ENCODE measurements around the gene ZBTB9.
"Not testable (repeated sequence)": the region's sequence is repeated elsewhere in the genome, so short reads cannot be mapped to it uniquely, and the experiment has no call there.

Gene ZBTB9

GRCh38 chr6:33469661-33470060 is 15.3 kb downstream of the ZBTB9 start:
- DNase-seq, result no peak

DNA sequence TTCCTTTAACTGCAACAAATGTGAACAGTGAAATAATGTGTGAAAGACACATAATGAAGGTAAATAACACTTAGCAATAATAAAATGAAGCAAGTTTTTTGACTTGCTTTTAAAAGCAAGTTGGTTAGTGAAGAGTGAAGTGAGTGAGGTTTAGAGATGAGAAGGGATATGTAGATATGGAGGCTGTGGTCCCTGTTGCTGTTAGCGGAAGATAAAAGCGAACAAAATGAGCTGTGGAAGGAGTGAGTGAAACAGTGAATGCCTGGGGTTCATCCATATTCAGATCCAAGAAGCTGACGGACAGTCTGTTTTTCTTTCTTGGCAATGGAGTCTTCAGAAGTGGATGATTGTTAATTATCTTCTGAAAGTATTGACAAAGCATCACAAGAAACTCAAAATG is 23.5 kb downstream of the ZBTB9 start:
- DNase-seq, result no peak

- no peak for DNase-seq
Measured at GRCh38 chr6:33481192-33481591, 26.8 kb downstream of the ZBTB9 start.

- not testable (repeated sequence) for DNase-seq
Measured at GRCh38 chr6:33482620-33483019, 28.2 kb downstream of the ZBTB9 start.

DNA sequence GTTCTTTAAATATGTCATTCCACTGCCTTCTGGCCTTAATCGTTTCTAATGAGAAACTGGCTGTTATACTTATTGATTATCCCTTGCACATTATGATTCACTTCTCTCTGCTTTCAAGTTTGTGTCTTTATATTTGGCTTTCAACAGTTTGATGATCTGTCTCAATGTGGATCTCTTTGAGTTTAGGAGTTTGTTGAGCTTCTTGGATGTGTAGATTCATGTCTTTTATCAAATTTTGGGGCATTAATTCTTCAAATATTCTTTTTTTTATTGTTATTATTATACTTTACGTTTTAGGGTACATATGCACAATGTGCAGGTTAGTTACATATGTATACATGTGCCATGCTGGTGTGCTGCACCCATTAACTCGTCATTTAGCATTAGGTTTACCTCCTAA is 29.3 kb downstream of the ZBTB9 start:
- no peak for DNase-seq

GRCh38 chr6:33484673-33485262 is 30.4 kb downstream of the ZBTB9 start:
- not testable (repeated sequence) for DNase-seq

DNA sequence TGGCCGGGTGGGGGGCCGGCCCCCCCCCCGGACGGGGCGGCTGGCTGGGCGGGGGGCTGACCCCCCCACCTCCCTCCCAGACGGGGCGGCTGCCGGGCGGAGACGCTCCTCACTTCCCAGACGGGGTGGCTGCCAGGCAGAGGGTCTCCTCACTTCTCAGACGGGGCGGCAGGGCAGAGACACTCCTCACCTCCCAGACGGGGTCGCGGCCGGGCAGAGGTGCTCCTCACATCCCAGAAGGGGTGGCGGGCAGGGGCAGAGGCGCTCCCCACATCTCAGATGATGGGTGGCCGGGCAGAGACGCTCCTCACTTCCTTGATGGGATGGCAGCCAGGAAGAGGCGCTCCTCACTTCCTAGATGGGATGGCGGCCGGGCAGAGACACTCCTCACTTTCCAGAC is 31.3 kb downstream of the ZBTB9 start:
- not testable (repeated sequence) for DNase-seq

- DNase-seq, result no peak
Measured at GRCh38 chr6:33488339-33488738, 34.0 kb downstream of the ZBTB9 start.

DNA sequence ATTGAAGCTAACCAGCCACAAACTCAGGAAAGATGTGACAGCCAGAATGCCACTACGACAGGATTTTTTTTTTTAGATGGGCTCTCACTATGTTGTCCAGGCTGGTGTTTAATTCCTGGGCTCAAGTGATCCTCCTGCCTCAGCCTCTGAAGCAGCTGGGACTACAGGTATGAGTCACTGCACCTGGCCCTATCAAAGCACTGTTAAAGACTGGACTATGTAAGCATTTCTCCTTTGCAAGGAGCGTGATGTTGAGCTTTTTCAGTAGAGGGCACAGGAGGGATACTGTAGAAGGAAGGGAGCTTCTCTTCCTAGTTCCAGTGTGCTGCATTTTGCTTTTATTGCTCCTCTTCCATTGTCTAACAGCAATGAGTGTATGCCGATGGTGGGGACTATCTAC is 35.8 kb downstream of the ZBTB9 start:
- no peak for DNase-seq

GRCh38 chr6:33490621-33491020 is 36.2 kb downstream of the ZBTB9 start:
- no peak for DNase-seq

DNA sequence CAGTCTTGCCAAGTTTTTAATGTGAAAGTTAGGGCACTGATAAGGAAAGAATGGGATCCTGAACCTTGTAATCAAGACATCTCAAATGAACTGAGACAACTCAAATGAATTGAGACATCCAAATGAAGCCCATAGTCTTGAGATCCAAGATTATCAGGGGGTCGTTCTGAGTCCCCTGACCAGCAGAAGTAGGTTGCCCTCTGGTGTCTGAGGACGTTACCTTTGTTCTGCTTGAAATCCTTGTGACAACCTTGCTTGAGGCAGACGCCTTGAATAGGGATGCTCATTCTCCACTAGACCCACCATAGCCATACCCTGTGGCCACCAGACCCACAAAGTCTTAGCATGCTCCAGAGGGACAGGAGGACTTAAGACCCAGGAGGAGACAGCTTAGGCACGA is 37.7 kb downstream of the ZBTB9 start:
- no peak for DNase-seq

DNA sequence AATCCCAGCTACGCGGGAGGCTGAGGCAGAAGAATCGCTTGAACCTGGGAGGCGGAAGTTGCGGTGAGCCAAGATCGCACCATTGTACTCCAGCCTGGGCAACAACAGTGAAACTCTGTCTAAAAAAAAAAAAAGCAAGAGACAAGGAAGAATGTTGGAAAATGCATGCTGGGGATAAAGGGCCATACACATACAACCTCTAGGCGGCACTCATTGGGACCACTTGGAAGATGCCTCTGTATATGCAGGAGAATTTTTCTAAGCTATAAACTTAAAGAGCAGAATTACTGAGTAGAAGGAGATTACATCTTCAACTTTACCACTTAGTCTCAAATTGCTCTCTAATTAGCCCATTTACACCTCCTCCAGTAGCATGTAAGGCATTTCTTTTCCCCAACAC is 42.8 kb downstream of the ZBTB9 start:
- DNase-seq, result no peak

DNA sequence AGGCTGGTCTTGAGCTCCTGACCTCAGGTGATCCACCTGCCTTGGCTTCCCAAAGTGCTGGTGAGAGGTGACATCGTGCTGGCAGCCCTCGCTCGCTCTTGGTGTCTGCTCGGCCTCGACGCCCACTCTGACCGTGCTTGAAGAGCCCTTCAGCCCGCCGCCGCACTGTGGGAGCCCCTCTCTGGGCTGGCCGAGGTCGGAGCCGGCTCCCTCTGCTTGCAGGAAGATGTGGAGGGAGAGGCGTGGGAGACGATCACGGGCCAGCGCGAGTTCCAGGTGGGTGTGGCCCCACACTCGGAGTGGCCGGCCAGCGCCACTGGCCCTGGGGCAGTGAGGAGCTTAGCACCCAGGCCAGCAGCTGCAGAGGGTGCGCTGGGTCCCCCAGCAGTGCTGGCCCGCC is 48.1 kb downstream of the ZBTB9 start:
- no peak for DNase-seq

DNA sequence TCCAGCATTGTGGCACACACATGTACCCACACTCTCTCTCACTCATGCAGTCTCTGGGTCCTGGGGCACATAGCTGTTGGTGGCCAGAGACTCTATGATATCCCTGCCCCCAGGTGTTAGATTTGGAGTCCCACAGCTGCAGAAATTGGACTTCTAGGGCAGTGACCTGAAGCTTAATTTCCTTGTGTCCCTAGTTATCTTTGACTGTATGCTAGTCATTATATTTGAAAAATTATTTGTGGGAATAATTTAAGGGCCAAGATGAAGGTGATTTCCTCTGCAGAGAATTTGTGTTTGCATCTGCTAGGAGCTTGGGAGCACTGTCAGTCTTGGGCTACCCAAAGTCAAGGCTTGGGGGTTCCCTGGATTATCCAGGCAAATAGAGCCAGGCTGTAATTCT is 50.1 kb downstream of the ZBTB9 start:
- no peak for DNase-seq

DNA sequence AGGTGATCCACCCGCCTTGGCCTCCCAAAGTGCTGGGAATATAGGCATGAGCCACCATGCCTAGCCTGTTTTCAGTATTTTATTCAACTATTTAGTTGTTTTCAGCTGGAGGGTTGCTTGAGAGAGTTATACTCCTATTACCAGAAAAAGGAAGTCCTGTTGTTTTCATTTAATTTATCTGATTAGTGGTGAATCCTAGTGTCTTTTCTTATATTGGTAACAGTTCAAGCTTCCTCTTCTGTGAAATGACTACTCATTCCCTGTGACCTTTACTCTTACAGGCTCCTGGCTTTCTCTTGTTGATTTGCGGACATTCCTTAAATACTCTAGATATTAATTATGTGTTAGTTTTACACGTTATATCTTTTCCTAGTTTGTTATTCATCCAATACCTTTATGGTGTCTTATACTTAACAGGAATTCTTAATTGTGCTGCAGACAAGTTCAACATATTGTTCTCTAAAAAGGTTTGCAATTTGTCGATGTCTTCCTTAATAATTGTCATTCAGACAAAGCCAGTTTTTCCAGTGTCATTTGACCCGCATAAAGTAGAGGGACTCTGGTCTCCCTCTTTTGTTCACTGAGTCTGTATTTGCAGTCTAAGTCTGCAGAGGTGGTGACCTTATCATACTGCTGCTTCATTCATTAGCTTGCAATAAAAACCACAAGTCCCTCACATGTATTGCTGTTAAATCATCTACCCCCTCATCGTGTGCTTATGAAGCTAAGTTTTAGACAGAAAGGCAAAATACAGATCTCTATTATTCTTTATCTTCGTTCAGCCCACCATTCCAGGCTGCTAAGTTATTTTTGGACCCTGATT is 51.4 kb downstream of the ZBTB9 start:
- DNase-seq, result no peak
